H1 (cell line): ENCODE results near the gene CORO7. TPM values are rescaled to one million over a fixed set of nuclear protein-coding genes. Genes with fewer than 3 reads are reported as not detected.
A peak's percentile ranks its signal among the peaks of the same experiment; 100 is the strongest.

Experiments
- CTCF ChIA-PET: fragments of 300-600 bp; sonication (Branson Sonifier 250); formaldehyde crosslinking; loops from one replicate; lab custom pipeline; 2021; ENCODE audit not compliant: partially characterized antibody; lab: Charles Lee
- POLR2A ChIA-PET: fragments of 300-600 bp; sonication (Branson Sonifier 250); formaldehyde crosslinking; loops from one replicate; lab custom pipeline; 2021; ENCODE audit warnings: inconsistent platforms; ENCODE audit not compliant: partially characterized antibody; lab: Charles Lee
- DNase-seq, 2 experiments: peaks; one replicate each; pipeline versions ENCODE4 v3.0.0 to v3.0.0-alpha.2; 2010 to 2022; ENCODE audit warnings: low spot score in 2 of 2, low read depth in 1 of 2, mixed read lengths in 1 of 2
- FAIRE-seq: peaks from 2 replicates; lab custom pipeline; 2011; peaks lifted over from hg19 to GRCh38; lab: Jason Lieb, UNC
- H2AFZ ChIP-seq: 2 replicates; pipeline ENCODE4 v1.8.1; 2012; ENCODE audit warnings: low read length, inconsistent platforms
- H2AK5ac ChIP-seq: 2 replicates; pipeline ENCODE4 v1.6.1; 2013; ENCODE audit warnings: low read depth, low read length
- H2BK120ac ChIP-seq: replicated peaks from 2 replicates; pipeline ENCODE3; 2013; ENCODE audit warnings: low read depth, low read length, inconsistent platforms
- H2BK12ac ChIP-seq: 2 replicates; pipeline ENCODE4 v1.6.1; 2013; ENCODE audit warnings: low read depth, low read length
- H2BK15ac ChIP-seq: 2 replicates; pipeline ENCODE4 v1.6.1; 2013; ENCODE audit warnings: low read length
- H2BK20ac ChIP-seq: 2 replicates; pipeline ENCODE4 v1.6.1; 2013; ENCODE audit warnings: low read length
- H2BK5ac ChIP-seq: 2 replicates; pipeline ENCODE4 v1.6.1; 2013; ENCODE audit warnings: low read depth, low read length
- H3K14ac ChIP-seq: 2 replicates; pipeline ENCODE4 v1.6.1; 2013; ENCODE audit warnings: inconsistent platforms; ENCODE audit not compliant: insufficient read length
- H3K18ac ChIP-seq: 2 replicates; pipeline ENCODE4 v1.6.1; 2013; ENCODE audit warnings: low read length; ENCODE audit errors: extremely low read depth
- H3K23ac ChIP-seq: 2 replicates; pipeline ENCODE4 v1.6.1; 2013; ENCODE audit warnings: inconsistent platforms; ENCODE audit not compliant: insufficient read length
- H3K23me2 ChIP-seq: 2 replicates; pipeline ENCODE4 v1.6.1; 2013; ENCODE audit warnings: low read depth, low read length
- H3K27ac ChIP-seq: 2 replicates; pipeline ENCODE4 v1.6.1; 2011; ENCODE audit warnings: low read depth, low read length, inconsistent platforms
- H3K27me3 ChIP-seq, 4 experiments: replicated peaks in 1 of 4; 1 replicate in 1 of 4; 2 replicates in 3 of 4; pipeline versions ENCODE4 v1.6.1 to v1.8.1; 2011 to 2013; ENCODE audit warnings: low read length in 3 of 4, mild to moderate bottlenecking in 3 of 4, inconsistent platforms in 2 of 4, mixed read lengths in 2 of 4, moderate library complexity in 1 of 4; ENCODE audit not compliant: control insufficient read depth in 3 of 4, insufficient read depth in 3 of 4; ENCODE audit errors: extremely low read depth in 1 of 4
- H3K36me3 ChIP-seq, 4 experiments: 2 replicates each; pipeline versions ENCODE4 v1.6.1 to v1.8.1; 2011 to 2013; ENCODE audit warnings: mild to moderate bottlenecking in 4 of 4, low read length in 3 of 4, moderate library complexity in 2 of 4, control low read depth in 1 of 4, inconsistent platforms in 1 of 4; ENCODE audit not compliant: insufficient read depth in 4 of 4, control insufficient read depth in 2 of 4
- H3K4ac ChIP-seq: replicated peaks from 2 replicates; pipeline ENCODE3; 2013; ENCODE audit warnings: low read length, low read depth, mixed read lengths, inconsistent platforms; ENCODE audit not compliant: insufficient read length
- H3K4me1 ChIP-seq, 4 experiments: replicated peaks in 1 of 4; 1 replicate in 1 of 4; 2 replicates in 3 of 4; pipeline versions ENCODE4 v1.6.1 to v1.8.1; 2011 to 2013; ENCODE audit warnings: low read length in 3 of 4, inconsistent platforms in 2 of 4, mixed read lengths in 1 of 4; ENCODE audit not compliant: insufficient read depth in 4 of 4, control insufficient read depth in 3 of 4
- H3K4me2 ChIP-seq, 2 experiments: 2 replicates each; pipeline versions ENCODE4 v1.6.1 to v1.8.1; 2011 to 2013; ENCODE audit warnings: low read depth in 2 of 2, low read length in 2 of 2, control low read depth in 1 of 2, inconsistent platforms in 1 of 2, mild to moderate bottlenecking in 1 of 2; ENCODE audit not compliant: insufficient read depth in 1 of 2
- H3K4me3 ChIP-seq, 4 experiments: fragments of 200-600, 300-600 bp in 1 of 4; sonication (generic), shearing (Covaris generic), sonication (Bioruptor Twin) in 1 of 4; 2 replicates each; pipeline versions ENCODE4 v1.5.1 to v1.8.1; 2011 to 2016; ENCODE audit warnings: low read length in 4 of 4, low read depth in 3 of 4, control low read depth in 2 of 4, inconsistent platforms in 2 of 4, mild to moderate bottlenecking in 2 of 4, mixed read lengths in 1 of 4, moderate library complexity in 1 of 4; ENCODE audit not compliant: insufficient read depth in 2 of 4; ENCODE audit errors: extremely low read depth in 1 of 4
- H3K56ac ChIP-seq: replicated peaks from 2 replicates; pipeline ENCODE3; 2013; ENCODE audit warnings: low read depth, mild to moderate bottlenecking, mixed read lengths, low read length, inconsistent platforms; ENCODE audit not compliant: insufficient read length
- H3K79me1 ChIP-seq: 2 replicates; pipeline ENCODE4 v1.6.1; 2013; ENCODE audit warnings: low read depth, low read length, control low read depth
- H3K79me2 ChIP-seq, 2 experiments: 2 replicates each; pipeline versions ENCODE4 v1.6.1 to v1.8.1; 2012 to 2013; ENCODE audit warnings: low read length in 2 of 2, mild to moderate bottlenecking in 2 of 2, inconsistent platforms in 1 of 2; ENCODE audit not compliant: insufficient read depth in 2 of 2, control insufficient read depth in 1 of 2
- H3K9ac ChIP-seq, 4 experiments: replicated peaks in 1 of 4; 1 replicate in 1 of 4; 2 replicates in 3 of 4; pipeline versions ENCODE4 v1.6.1 to v1.8.1; 2011 to 2013; ENCODE audit warnings: low read depth in 3 of 4, low read length in 3 of 4, control low read depth in 2 of 4, mild to moderate bottlenecking in 2 of 4, moderate library complexity in 2 of 4, inconsistent platforms in 1 of 4; ENCODE audit errors: extremely low read depth in 1 of 4
- H3K9me3 ChIP-seq, 2 experiments: 2 replicates each; pipeline versions ENCODE4 v1.6.1 to v1.8.1; 2012 to 2013; ENCODE audit warnings: mild to moderate bottlenecking in 2 of 2, moderate library complexity in 2 of 2, control low read depth in 1 of 2, inconsistent platforms in 1 of 2, low read depth in 1 of 2, low read length in 1 of 2, mixed read lengths in 1 of 2; ENCODE audit not compliant: insufficient read depth in 2 of 2
- H4K20me1 ChIP-seq, 2 experiments: replicated peaks in 1 of 2; 2 replicates each; pipeline versions ENCODE3 to v1.8.1; 2011 to 2013; ENCODE audit warnings: inconsistent platforms in 2 of 2, low read length in 2 of 2, mild to moderate bottlenecking in 1 of 2; ENCODE audit not compliant: insufficient read depth in 2 of 2, control insufficient read depth in 1 of 2
- H4K5ac ChIP-seq: 2 replicates; pipeline ENCODE4 v1.6.1; 2013; ENCODE audit warnings: low read length, low read depth, mixed read lengths, inconsistent platforms; ENCODE audit not compliant: insufficient read length
- H4K8ac ChIP-seq: 2 replicates; pipeline ENCODE4 v1.8.0; 2013; ENCODE audit warnings: mild to moderate bottlenecking, moderate library complexity, low read length, inconsistent platforms; ENCODE audit not compliant: insufficient read depth; ENCODE audit errors: extremely low read depth
- H4K91ac ChIP-seq: replicated peaks from 2 replicates; pipeline ENCODE3; 2013; ENCODE audit warnings: low read length, mixed read lengths, inconsistent platforms; ENCODE audit not compliant: insufficient read length
- YY1 ChIP-seq: IDR thresholded peaks from 2 replicates; pipeline ENCODE4 v1.6.1; 2011; ENCODE audit warnings: low read depth, mild to moderate bottlenecking, low read length
- WGBS, 2 experiments: shearing (Covaris generic) in 1 of 2; methylation state at CpG; one replicate each; pipeline versions ENCODE4 v1.1.6 to v1.1.7; 2013 to 2015; ENCODE audit warnings: low lambda C conversion rate in 2 of 2, mixed read lengths in 2 of 2, inconsistent platforms in 1 of 2, low coverage in 1 of 2, missing lambda C conversion rate in 1 of 2; ENCODE audit not compliant: insufficient replicate concordance in 2 of 2, insufficient coverage in 1 of 2, insufficient read length in 1 of 2; ENCODE audit errors: extremely low coverage in 1 of 2, missing lambda C conversion rate in 1 of 2; 5-methylcytosine and 5-hydroxymethylcytosine counted together
- polyA plus RNA-seq, 7 experiments: library from polyadenylated mRNA; depleted of rRNA in 3 of 7; stranded (reverse) in 5 of 7; unstranded in 2 of 7; fragments of >200 nt in 5 of 7; fragments of 200-250 nt in 2 of 7; gene quantifications; 1 replicate in 5 of 7; 2 replicates in 1 of 7; 4 replicates in 1 of 7; pipeline versions ENCODE4 v1.2.1 to v1.2.3, GENCODE V29; 2011 to 2013; ENCODE audit warnings: missing spikeins in 2 of 7, mixed read lengths in 2 of 7
- total RNA-seq: library from RNA; stranded (reverse); fragmentation: NEBNext Ultra II Directional; extraction: Animal tissue kit (Norgen Biotek cat#: 25700); gene quantifications from 2 replicates; pipeline ENCODE4 v1.2.1, GENCODE V29; 2021

The CORO7 gene
- total and polyA plus RNA-seq, 2 of the 8 experiments (the other 6 are each of a cell fraction or from before 2014, with no cell fraction given): 25.2 to 29.8 TPM

- peaks cover 13% of the 10 kb centered on the region for H3K79me1 ChIP-seq
- no peak overlapping the region for H2AFZ ChIP-seq
- H3K4ac ChIP-seq: no peak overlapping the region
- peaks cover 0 to 53% (median 44%) of the 10 kb centered on the region in 4 experiments; a peak in 6 of 7 replicates for H3K4me1 ChIP-seq
- ChIA-PET POLR2A (interaction anchor here (1.0 to 1.8 kb wide), 4 partner anchors 10 to 54 kb away, joined by 3 to 5 read pairs (median 3); no protein-coding TSS in a partner anchor), CTCF (interaction anchor here (0.8 to 16.7 kb wide), 5 partner anchors 7 to 40 kb away, joined by 3 to 300 read pairs (median 27); no protein-coding TSS in a partner anchor)
- no peak overlapping the region for H2BK15ac ChIP-seq
- H3K14ac ChIP-seq: no peak overlapping the region
- no peak overlapping the region for H3K9ac ChIP-seq
- peak overlapping the region; percentile 46 for H4K91ac ChIP-seq
- H3K4me2 ChIP-seq: no peak overlapping the region
- H3K23me2 ChIP-seq: peaks cover 10% of the 10 kb centered on the region; the same call in 1 of the 2 replicates
- H2BK20ac ChIP-seq: no peak overlapping the region
- no peaks in the 10 kb centered on the region for H3K9me3 ChIP-seq
- peak overlapping the region; percentile 60; the same call in 1 of the 2 replicates for H2AK5ac ChIP-seq
- peak overlapping the region; percentile 40; the same call in 1 of the 2 replicates for H2BK5ac ChIP-seq
- no peak overlapping the region for H3K4me3 ChIP-seq
- peaks cover 0 to 4% (median 3%) of the 10 kb centered on the region in 4 experiments; a peak in 5 of 7 replicates for H3K27me3 ChIP-seq
- H4K5ac ChIP-seq: no peak overlapping the region
- no peak overlapping the region for H3K23ac ChIP-seq
- DNase-seq (no peak), FAIRE-seq (no peak)
- no peak overlapping the region for H3K56ac ChIP-seq
- 0 out of 2 replicates have a peak overlapping the region, but pooled peaks have one; percentile 48 for H3K18ac ChIP-seq
- peak overlapping the region; percentile 15; the same call in 1 of the 2 replicates for H4K8ac ChIP-seq
- H2BK12ac ChIP-seq: no peak overlapping the region
- no peak overlapping the region for H3K27ac ChIP-seq
- H2BK120ac ChIP-seq: no peak overlapping the region
- peaks cover 20 to 28% of the 10 kb centered on the region in 2 experiments for H4K20me1 ChIP-seq
- 93% methylated on average over 25 of the region's 37 CpGs; no CpG with 5 or more reads in 1 of the 2 experiments for WGBS, 2 experiments
- H3K36me3 ChIP-seq: no peaks in the 10 kb centered on the region
- H3K79me2 ChIP-seq: peaks cover 0 to 74% of the 10 kb centered on the region in 2 experiments; a peak in 3 of 4 replicates
- no peak for TF ChIP-seq YY1
Measured at GRCh38 chr16:4319454-4320421, 96.7 kb downstream of the CORO7 start.
